Adrenal gland (tissue), 5 donors: ENCODE data around the gene B4GAT1.

Experiments
- POLR2A ChIP-seq, 2 donors: fragments of 450-650 bp; IDR thresholded peaks; one replicate each; pipeline ENCODE4 v1.6.1; 2017; ENCODE audit warnings: antibody characterized with exemption in 2 of 2, mild to moderate bottlenecking in 2 of 2, moderate library complexity in 1 of 2
- TF ChIP-seq, protein P1 (sequence below), 6 experiments: fragments of 450-650 bp in 4 of 6; fragments of 200-600 bp in 2 of 6; sonication (generic) in 1 of 6; IDR thresholded peaks; 1 replicate in 5 of 6; 2 replicates in 1 of 6; pipeline versions ENCODE4 v1.5.1 to v1.8.0; 2016 to 2021; ENCODE audit warnings: antibody characterized with exemption in 6 of 6, mild to moderate bottlenecking in 2 of 6, moderate library complexity in 1 of 6
- donor health status: DM: no; HTN: no; CAD: no.

GRCh38 chr11:66324664-66325063, 22.8 kb downstream of the B4GAT1 start:
- no peak for TF ChIP-seq POLR2A (IDR thresholded peaks at IDR 0.05)
- TF ChIP-seq, protein P1, sequence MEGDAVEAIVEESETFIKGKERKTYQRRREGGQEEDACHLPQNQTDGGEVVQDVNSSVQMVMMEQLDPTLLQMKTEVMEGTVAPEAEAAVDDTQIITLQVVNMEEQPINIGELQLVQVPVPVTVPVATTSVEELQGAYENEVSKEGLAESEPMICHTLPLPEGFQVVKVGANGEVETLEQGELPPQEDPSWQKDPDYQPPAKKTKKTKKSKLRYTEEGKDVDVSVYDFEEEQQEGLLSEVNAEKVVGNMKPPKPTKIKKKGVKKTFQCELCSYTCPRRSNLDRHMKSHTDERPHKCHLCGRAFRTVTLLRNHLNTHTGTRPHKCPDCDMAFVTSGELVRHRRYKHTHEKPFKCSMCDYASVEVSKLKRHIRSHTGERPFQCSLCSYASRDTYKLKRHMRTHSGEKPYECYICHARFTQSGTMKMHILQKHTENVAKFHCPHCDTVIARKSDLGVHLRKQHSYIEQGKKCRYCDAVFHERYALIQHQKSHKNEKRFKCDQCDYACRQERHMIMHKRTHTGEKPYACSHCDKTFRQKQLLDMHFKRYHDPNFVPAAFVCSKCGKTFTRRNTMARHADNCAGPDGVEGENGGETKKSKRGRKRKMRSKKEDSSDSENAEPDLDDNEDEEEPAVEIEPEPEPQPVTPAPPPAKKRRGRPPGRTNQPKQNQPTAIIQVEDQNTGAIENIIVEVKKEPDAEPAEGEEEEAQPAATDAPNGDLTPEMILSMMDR (IDR thresholded peaks at IDR 0.05), result no peak
